HG02610 (cell line): ENCODE results near the gene B3GNT3.

Experiments used
- ATAC-seq: cut with Tn5 transposase; IDR thresholded peaks from one replicate; pipeline ENCODE4 v1.9.1; 2021; ENCODE audit warnings: mild to moderate bottlenecking, moderate library complexity; ENCODE audit not compliant: unreplicated experiment

Gene B3GNT3, protein sequence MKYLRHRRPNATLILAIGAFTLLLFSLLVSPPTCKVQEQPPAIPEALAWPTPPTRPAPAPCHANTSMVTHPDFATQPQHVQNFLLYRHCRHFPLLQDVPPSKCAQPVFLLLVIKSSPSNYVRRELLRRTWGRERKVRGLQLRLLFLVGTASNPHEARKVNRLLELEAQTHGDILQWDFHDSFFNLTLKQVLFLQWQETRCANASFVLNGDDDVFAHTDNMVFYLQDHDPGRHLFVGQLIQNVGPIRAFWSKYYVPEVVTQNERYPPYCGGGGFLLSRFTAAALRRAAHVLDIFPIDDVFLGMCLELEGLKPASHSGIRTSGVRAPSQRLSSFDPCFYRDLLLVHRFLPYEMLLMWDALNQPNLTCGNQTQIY

DNA sequence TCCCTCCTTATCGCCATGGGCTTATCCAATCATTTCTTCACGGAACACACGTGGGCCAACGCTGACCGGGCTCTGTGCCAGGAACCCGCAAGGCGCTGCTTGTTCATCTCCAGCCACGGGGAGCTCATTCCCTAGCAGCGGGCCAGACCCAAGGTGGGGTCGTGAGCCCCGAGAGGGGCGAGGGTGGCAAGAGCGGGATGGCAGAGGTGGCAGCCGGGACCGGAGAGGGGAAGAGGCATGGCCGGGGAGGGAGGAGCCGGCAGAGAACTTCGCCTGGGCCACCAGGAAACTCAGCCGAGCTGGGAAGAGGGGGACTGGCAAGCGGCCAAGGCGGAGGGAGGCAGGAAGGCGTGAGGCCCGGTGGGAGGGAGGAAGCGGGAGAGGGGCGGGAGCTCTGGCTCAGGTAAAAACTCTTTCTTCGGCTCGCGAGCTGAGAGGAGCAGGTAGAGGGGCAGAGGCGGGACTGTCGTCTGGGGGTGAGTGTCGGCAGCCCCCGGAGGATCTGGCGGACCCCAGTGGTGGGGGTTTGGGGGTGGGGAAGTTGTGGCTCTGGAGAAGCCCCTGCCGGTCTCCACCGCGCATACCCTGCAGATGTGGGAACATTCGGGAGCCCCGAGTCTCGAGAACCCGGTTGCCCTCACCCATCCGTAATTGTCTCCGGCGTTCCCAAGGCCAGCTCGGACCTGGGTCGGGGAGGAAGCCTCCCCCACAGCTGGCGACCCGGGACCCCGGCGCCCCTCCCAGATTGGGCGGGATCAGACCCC, at the start of gene B3GNT3:
B3GNT3 (plus strand) TSS at position 408 of the 764 bp plus-strand sequence. CDS start 12,670 bp downstream, outside the sequence.
- no peak for ATAC-seq

DNA sequence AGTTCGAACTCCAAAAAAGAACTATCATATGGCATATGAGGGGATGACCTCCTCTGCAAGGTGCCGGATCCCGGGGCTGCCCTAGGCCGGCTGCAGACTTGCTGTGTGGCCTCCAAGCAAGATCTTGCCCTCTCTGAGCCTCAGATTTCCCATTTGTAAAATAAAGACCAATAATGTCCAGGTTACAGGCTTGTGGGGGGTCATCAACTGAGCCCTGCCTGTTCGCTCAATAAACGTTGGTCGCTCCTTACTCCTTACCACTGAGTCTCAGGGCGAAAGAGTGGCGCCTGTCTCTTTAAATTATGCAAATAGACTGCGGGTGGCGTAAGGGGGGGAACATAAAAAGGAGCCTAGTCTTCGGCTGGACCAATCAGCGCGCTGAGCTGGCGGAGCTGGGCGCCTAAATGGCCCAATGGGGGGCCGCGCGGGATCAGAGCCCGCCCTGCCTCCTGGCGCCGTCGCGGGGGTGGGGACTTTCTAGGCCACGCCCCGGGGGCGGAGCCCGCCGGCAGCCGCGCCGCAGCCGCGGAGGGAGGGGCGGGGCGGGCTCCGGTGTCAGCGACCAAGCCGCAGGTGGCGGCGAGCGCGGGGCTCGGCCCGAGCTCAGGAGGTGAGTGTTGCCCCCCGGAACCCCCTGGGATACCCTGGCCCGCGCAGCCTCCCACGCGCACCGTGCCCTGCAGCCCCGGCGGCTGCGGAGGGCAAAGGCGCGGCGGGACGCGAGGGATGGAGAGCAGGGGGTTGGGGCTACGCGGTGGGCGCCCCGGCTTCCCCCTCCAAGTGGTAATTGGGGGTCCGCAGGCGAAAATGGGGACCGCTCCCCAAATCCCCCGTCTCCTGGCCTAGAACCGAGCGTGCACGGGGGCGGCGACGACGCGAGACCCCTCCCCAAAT, 47.5 kb upstream of the B3GNT3 start:
- peak; percentile 80 for ATAC-seq

DNA sequence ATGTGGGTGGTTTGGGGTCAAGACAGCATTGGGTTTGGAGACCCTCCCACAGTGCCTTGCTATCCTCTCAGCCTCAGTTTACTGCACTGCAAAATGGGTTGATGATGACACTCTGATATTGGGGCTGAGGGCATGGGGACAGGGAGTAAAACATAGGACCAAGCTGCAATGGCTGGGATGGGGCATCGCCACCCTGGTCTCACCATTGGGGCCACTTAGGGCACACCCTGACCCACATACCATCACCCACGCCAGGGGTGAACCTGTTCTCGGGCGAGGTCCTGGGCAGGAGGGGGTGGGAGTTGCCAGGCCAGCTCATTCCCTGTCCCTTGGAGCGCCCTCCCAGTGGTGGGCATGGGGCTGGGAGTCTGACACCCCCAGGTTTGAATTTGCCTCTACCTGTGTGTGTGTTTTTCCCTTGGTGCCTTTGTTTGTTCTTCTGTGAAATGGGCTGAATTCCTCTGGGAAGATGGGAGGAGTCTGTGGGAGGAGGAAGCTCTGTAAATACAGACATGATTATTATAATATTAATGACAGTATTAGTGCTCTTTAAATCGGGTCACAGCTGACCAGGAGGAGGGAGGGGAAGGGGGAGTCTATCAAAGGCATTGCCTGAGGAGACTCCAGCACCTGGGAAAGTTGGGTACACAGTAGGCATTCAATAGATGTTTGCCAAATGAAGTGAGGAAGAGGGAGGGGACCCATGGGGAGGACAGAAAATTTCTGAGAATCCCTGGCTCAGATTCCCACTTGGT, 45.9 kb upstream of the B3GNT3 start:
- no peak for ATAC-seq

DNA sequence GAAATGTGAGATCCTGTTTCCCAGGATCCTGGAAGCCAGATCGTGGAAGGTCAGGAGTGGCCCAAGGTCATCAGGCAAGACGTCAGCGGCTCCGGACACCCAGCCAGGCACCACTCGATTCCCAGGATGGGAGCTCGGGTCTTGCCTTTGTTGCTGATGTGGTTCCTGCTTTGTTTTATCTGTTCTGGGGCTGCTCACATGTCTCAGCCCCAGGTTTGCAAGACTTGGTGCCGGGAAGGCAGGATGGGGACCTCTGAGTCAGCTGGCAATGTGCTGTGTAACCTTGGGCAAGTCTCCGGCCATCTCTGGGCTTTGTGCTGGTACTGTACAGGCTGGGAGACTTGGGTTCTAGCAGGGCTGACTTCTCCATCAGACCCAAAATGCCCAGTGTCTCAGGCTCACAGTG, 45.0 kb upstream of the B3GNT3 start:
- no peak for ATAC-seq

DNA sequence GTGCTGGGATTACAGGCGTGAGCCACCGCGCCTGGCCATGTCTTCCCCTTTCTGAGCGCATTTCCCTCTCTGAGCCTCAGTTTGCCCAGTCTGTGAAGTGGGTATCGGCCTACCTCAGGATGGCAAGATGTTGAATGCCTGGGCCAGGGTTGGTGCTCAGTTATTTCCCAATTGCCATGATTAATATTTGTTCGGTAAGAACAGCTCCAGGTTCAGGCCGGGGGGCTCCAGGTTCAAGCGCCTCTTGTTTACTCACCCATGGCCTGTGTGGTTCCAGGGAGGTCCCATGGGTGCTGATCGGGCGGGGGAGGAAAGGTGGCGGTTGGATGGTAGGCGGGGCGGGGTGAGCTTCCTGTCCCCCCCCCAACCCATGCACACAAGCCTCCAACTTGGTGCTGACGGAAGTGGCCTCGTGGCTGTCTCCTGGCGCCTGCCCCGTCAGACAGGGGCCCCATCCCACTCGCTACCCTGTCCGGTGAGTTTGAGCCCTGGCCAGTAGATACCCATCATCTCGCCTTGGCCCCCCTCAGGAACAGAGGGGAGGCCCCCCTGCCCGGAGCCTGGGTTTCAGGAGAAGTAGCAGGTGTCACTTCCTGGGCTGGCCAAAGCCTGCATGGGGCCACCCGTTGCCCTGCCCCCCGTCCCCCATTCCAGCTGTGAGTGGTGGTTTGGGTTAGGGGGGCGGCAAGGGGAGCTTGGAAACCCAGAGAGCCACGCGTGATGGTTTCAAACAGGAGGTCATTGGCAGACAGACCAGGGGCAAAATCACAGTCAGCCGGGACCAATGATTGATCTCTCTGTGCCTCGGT, 43.6 kb upstream of the B3GNT3 start, which contains the start of gene FCHO1:
FCHO1 (plus strand) TSS at position 375 of the 809 bp plus-strand sequence. CDS start 3,688 bp downstream, outside the sequence.
- peak; percentile 28 for ATAC-seq

DNA sequence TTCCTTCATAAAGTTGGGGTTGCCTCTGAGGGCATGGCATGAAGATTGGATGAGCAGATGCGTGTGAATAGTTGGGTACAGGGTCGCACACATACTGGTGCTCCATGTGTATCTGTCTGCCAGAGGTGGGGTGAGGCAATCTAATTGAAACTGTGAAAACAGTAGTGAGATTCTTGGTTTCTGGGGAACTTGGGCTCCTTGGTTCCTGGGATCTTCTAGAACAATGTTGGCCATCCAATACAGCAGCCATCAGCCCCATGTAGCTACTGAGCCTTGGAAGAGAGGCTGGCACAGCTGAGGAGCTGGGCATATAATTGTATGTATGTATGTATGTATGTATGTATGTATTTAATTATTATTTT, 43.0 kb upstream of the B3GNT3 start:
- no peak for ATAC-seq

DNA sequence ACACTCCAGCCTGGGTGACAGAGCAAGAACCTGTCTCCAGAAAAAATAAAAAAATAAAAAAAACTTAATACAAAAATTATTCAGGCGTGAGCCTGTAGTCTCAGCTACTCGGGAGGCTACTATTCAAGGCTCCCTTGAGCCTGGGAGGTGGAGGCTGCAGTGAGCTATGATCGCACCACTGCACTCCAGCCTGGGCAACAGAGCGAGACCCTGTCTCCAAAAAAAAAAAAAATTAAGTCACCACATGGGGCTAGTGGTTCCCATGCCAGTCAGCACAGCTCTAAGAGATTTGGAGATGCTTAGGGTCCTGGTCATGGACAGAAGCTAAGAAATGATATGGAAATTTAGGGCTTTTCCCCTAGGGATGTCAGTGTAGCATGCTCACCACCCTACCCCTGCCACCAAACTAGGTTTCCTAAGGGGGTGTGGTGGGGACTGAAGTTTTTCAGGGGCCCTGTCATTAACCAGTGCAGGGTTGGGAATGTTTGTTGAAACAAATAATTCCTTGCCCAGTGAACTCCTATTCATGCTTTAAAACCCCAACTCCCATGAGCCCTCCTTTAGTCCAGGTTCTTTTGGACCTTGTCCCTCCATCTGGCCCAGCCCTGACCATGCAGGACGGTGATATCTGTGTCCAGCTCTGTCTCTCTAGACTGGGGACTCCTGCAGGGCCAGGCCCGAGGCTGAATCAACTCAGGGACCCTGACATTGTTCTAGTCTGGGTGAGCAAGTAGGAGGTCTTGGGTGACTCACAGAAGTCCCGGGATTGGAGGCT, 41.9 kb upstream of the B3GNT3 start:
- no peak for ATAC-seq

DNA sequence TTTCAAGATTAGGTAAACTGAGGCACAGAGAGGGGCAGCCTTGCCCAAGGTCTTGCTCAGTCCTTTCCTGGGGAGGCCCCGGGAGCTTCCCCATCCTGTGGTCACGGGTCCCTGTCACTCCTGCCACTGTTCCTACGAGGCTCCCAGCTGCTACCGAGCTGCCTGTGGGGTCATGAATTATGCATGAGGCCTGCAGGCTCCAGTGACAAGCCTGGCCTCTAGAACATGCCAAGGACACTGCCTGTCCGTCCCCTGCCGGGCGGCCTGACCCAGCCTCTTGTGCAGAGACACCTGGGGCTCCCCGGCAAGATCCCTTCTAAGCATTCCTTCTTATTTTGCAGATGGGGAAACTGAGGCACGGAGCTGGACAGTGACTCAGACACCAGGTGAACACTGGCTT, 41.0 kb upstream of the B3GNT3 start:
- no peak for ATAC-seq

DNA sequence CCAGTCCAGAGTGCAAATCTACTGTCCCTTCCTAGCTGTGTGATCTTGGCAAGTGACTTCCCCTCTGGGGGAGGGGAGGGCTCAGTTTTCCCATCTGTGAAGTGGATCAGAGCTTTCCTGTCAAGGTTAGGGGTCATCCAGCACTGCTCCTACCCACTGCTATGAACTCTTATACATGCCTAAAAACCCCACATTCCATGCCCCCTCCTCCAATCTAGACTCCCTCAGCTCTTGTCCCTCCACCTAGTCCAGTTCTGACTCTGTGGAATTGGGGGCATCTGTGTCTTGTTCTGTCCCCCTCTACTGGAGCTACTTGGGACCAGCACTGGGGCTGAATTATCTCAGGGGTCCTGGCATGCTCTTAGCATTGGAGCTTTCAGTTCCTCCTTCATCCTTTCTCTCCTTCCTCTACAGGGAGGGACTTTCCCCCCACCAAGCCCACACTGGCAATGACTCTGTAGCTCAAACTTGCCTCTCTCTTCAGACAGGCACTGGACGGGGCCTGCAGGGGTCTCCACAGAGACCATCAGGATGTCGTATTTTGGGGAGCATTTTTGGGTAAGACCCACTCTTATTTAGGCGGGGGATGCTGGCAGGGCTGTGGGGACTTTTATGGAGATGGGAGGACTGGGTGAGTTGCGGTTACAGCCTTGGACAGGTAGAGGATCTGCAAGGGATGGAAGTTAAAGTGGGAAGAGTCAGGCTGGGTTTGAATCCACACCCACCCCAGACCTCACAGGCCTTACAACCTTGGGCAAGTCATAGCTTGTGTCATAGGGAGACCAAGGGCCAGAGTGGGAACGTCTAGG, 40.1 kb upstream of the B3GNT3 start:
- peak; percentile 54 for ATAC-seq

DNA sequence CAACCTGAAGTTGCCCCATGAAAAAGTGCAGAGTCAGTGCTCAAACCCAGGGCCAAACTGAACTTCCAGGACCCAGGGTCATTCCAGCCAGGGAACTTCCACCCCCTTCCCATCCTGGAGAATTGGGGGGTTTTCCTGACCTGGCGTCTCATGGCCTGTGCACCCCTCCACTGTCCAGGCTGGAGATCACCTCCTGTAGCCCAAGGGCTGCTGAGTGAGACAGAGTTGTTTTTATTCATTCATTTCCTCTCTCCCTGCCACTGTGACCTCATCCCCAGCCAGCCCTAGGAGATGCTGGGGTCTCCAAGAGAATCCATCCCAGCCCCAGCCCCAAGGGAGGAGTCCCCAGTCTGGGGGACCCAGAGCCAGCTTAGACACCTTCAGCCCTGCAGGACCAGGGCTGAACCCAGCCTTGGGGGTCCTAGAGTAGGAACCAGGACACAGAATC, 39.5 kb upstream of the B3GNT3 start:
- no peak for ATAC-seq

DNA sequence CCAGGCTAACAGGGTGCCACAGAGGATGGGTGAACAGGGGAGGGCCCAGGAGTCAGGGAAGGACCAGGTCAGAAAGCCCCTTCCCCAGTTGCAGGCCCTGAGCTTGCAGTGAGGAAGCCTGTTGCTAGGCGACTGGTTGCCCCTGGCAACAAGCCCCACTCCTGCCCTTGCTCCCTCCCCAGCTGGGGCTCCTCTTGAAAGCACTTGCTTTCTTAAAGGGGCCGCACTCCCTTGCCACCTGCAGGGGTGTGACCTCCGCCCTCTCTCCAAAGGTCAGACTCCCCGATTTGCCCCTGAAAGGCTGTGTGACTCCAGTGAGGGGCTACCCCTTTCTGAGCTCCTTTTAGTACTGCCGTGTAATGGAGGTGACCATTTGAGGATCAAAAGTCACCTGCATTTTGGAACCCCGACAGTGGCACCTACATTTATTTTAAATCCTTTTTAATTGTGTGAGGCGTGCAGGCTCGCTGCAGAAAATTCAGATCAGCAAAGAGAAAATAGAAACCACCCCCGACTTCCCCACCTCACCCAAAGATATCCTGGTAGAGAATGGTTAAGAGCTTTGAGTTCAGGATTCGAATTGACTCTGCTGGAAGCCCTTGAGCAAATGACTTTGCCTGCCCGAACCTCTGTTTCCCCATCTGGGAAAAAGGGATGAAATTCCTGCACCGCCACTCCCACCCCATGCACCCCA, 38.8 kb upstream of the B3GNT3 start:
- ATAC-seq = no peak

DNA sequence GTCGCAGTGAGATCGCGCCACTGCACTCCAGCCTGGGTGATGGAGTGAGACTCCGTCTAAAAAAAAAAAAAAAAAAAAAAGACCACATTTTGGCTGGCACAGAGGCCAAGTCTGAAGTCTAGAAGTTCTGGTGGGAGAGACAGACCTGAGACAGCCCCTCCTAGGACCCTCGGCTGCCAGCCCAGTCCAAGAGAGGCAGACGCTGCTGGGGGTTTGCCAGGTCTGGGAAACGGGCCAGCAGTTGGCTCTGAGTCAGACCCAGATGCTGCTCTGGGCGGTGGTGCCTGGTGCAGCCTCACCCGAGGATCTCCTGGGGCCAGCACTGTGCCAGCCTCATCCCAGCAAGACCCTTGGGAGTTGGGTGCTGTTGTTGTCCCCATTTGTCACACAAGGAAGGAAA, 37.8 kb upstream of the B3GNT3 start:
- ATAC-seq = no peak

DNA sequence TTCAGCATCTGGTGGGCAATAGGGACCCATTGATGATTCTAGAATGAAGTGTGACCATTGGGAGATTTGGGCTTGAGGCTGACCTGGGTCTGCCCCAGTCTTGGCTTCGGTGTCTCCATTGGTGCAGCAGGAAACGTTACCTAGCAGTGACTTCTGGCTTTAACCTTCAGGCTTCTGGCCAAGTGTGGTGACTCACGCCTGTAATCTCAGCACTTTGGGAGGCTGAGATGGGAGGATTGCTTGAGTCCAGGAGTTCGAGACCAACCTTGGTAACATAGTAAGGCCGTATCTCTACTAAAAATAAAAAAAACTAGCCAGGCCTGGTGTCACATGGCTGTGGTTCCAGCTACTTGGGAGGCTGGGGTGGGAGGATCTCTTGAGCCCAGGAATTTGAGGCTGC, 36.4 kb upstream of the B3GNT3 start:
- ATAC-seq = no peak

DNA sequence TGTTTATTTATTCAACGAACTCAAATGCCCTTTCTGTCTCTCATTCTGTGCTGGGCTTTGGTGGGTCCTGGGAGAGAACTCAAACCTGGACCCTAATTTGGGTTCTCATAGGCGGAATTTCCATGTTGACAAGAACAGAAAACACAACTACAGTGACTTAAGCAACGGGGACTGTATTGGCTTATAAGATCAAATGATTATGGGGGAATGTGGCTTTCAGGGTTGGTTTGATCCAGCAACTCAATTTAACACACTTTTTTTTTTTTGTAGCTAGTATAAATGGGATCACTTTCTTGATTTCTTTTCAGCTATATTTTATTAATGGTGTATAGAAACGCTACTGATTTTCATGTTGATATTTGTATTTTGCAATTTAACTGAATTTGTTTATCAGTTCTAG, 33.8 kb upstream of the B3GNT3 start:
- ATAC-seq = no peak

DNA sequence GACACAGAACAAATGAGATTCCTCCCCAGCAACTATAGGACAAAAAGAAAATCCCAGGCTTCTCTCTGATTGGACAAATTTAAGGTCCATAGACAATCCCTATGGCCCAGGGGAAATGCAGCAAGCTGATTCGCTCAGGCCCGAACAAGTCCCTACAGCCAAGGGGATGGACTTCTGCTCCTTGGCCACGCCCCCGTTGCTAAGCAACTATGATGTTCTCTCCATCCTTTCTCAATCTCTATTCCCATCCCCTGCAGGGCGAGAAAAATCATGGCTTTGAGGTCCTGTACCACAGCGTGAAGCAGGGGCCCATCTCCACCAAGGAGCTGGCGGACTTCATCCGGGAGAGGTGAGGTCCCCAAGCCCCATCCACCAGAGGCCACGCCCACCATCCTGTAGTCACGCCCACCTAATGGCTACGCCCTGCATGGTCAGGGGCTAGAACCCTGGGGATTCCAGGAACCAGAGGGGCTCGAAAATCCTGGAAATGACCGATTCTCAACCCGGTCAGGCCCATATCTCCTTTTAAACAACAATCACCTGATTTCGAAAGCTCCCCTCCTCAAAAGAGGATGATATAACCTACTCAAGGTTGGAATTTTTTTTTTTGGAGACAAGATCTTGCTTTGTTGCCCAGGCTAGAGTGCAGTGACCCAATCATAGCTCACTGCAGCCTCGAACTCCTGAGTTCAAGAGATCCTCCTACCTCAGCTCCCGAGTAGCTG, 32.3 kb upstream of the B3GNT3 start:
- ATAC-seq = no peak

DNA sequence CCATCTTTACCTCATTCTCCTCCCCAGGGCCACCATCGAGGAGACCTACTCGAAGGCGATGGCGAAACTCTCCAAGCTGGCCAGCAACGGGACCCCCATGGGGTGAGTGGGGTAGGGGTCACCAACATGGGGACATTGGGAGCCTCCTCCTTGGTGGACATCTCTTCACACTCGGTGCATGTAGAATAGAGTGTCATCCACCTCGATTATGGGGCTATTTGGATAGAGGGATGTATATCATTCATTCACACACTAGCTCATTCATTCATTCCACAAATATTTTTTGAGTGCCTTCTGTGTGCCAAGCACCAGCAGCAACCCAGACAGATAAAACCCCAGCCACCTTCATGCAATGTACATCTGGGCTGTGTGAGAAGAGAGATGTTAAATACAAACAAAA, 30.6 kb upstream of the B3GNT3 start:
- ATAC-seq = no peak
